Epidermal melanocyte (primary cell): ENCODE results near the gene ZNF608.

Experiments
- DNase-seq: peaks from one replicate; pipeline ENCODE4 v3.0.0; 2011; ENCODE audit warnings: low spot score; ENCODE audit not compliant: insufficient read length

ZNF608 gene

GRCh38 chr5:124745928-124746915 lies at the start of gene ZNF608:
Gene ZNF608 (minus strand): TSS chr5:124746639. CDS start chr5:124744989, 1,650 bp downstream.
- no peak for DNase-seq

- no peak for DNase-seq
Measured at GRCh38 chr5:124795829-124796228, 49.4 kb upstream of the ZNF608 start.

GRCh38 chr5:124790895-124791732 lies 44.7 kb upstream of the ZNF608 start:
- no peak for DNase-seq

- DNase-seq, result no peak
Measured at GRCh38 chr5:124790301-124790894, 44.0 kb upstream of the ZNF608 start.

- DNase-seq, result no peak
Measured at GRCh38 chr5:124789104-124789605, 42.7 kb upstream of the ZNF608 start.

GRCh38 chr5:124783794-124784193 lies 37.4 kb upstream of the ZNF608 start:
- peak; percentile 61 for DNase-seq

GRCh38 chr5:124783285-124783684 lies 36.8 kb upstream of the ZNF608 start:
- no peak for DNase-seq

GRCh38 chr5:124782262-124782661 lies 35.8 kb upstream of the ZNF608 start:
- DNase-seq, result no peak

- DNase-seq, result no peak
Measured at GRCh38 chr5:124780011-124780410, 33.6 kb upstream of the ZNF608 start.

- DNase-seq, result no peak
Measured at GRCh38 chr5:124773315-124774311, 27.2 kb upstream of the ZNF608 start.

- no peak for DNase-seq
Measured at GRCh38 chr5:124772457-124773200, 26.2 kb upstream of the ZNF608 start.

GRCh38 chr5:124771761-124772160 lies 25.3 kb upstream of the ZNF608 start:
- no peak for DNase-seq

GRCh38 chr5:124764992-124765611 lies 18.7 kb upstream of the ZNF608 start:
- DNase-seq, result no peak

GRCh38 chr5:124764585-124764984 lies 18.1 kb upstream of the ZNF608 start:
- no peak for DNase-seq

- no peak for DNase-seq
Measured at GRCh38 chr5:124761010-124761409, 14.6 kb upstream of the ZNF608 start.

- DNase-seq, result no peak
Measured at GRCh38 chr5:124760608-124761007, 14.2 kb upstream of the ZNF608 start.

- peak; percentile 72 for DNase-seq
Measured at GRCh38 chr5:124755565-124755964, 9.1 kb upstream of the ZNF608 start.

GRCh38 chr5:124755041-124755440 lies 8.6 kb upstream of the ZNF608 start:
- no peak for DNase-seq
